AG08395 (cell line): ENCODE measurements around the gene SDCCAG8.

Experiments
- DNase-seq: peaks from one replicate; pipeline ENCODE4 v3.0.0; 2012; ENCODE audit warnings: mixed read lengths, low spot score

The SDCCAG8 gene

GRCh38 chr1:243420016-243420945 is 164.4 kb downstream of the SDCCAG8 start:
- DNase-seq = no peak

- peak; percentile 17 for DNase-seq
Measured at GRCh38 chr1:243420946-243421685, 165.3 kb downstream of the SDCCAG8 start.

GRCh38 chr1:243421784-243422183 is 165.9 kb downstream of the SDCCAG8 start:
- DNase-seq = peak; percentile 59

GRCh38 chr1:243422362-243422761 is 166.5 kb downstream of the SDCCAG8 start:
- DNase-seq = no peak

- DNase-seq = no peak
Measured at GRCh38 chr1:243428084-243428483, 172.2 kb downstream of the SDCCAG8 start.

GRCh38 chr1:243428617-243429342 is 172.9 kb downstream of the SDCCAG8 start:
- no peak for DNase-seq

- no peak for DNase-seq
Measured at GRCh38 chr1:243431591-243431990, 175.8 kb downstream of the SDCCAG8 start.

- DNase-seq = no peak
Measured at GRCh38 chr1:243432136-243432535, 176.3 kb downstream of the SDCCAG8 start.

GRCh38 chr1:243433737-243434370 is 178.0 kb downstream of the SDCCAG8 start:
- no peak for DNase-seq

GRCh38 chr1:243434594-243434993 is 178.8 kb downstream of the SDCCAG8 start:
- no peak for DNase-seq

- no peak for DNase-seq
Measured at GRCh38 chr1:243435836-243436235, 180.0 kb downstream of the SDCCAG8 start.

- no peak for DNase-seq
Measured at GRCh38 chr1:243438146-243438545, 182.3 kb downstream of the SDCCAG8 start.

- no peak for DNase-seq
Measured at GRCh38 chr1:243438815-243439214, 183.0 kb downstream of the SDCCAG8 start.

- no peak for DNase-seq
Measured at GRCh38 chr1:243440406-243440805, 184.6 kb downstream of the SDCCAG8 start.

- no peak for DNase-seq
Measured at GRCh38 chr1:243441601-243442000, 185.8 kb downstream of the SDCCAG8 start.

GRCh38 chr1:243443557-243443956 is 187.7 kb downstream of the SDCCAG8 start:
- no peak for DNase-seq

- peak; percentile 81 for DNase-seq
Measured at GRCh38 chr1:243447347-243447746, 191.5 kb downstream of the SDCCAG8 start.

- DNase-seq = peak; percentile 37
Measured at GRCh38 chr1:243447844-243448243, 192.0 kb downstream of the SDCCAG8 start.

- no peak for DNase-seq
Measured at GRCh38 chr1:243449373-243449772, 193.5 kb downstream of the SDCCAG8 start.

- DNase-seq = no peak
Measured at GRCh38 chr1:243452092-243452491, 196.3 kb downstream of the SDCCAG8 start.

GRCh38 chr1:243454328-243454997 is 198.6 kb downstream of the SDCCAG8 start:
- no peak for DNase-seq
